Adipose tissue (tissue), 3 donors: ENCODE results near the gene MORN4. TPM values are rescaled to one million over a fixed set of nuclear protein-coding genes. Genes with fewer than 3 reads are reported as not detected.
A peak's percentile ranks its signal among the peaks of the same experiment; 100 is the strongest.

ENCODE experiments used
- H3K27ac ChIP-seq: one replicate; pipeline ENCODE4 v1.5.1; 2013; ENCODE audit warnings: low read depth, low read length
- WGBS, 3 donors: extraction: QIAGEN DNeasy Blood & Tissue Kit; methylation state at CpG; one replicate each; pipeline ENCODE4 v1.1.7; 2013; 5-methylcytosine and 5-hydroxymethylcytosine counted together
- polyA plus RNA-seq, 3 donors: library from polyadenylated mRNA; stranded (reverse); fragments of 200-250 nt; gene quantifications; one replicate each; pipeline ENCODE4 v1.2.3, GENCODE V29; 2013
- donor health status: healthy with polysubstance abuse.
- donor health status: Bipolar disorder and iron deficiency.
- donor health status: healthy.

Gene MORN4
- polyA plus RNA-seq, 3 donors: 2.8 to 4.6 (median 4.0) TPM

GRCh38 chr10:97607095-97607636 is 26.1 kb downstream of the MORN4 start:
- 93 to 94% (median 93%) methylated on average over 5 of the region's 5 CpGs for WGBS, 3 donors
- H3K27ac ChIP-seq: no peak overlapping the region

- no peak overlapping the region for H3K27ac ChIP-seq
- 82 to 86% (median 85%) methylated on average over 20 to 21 of the region's 21 CpGs for WGBS, 3 donors
These were observed 31.8 kb downstream of the MORN4 start for GRCh38 chr10:97601268-97602215.

GRCh38 chr10:97600616-97601015 is 32.7 kb downstream of the MORN4 start:
- H3K27ac ChIP-seq: no peak overlapping the region
- WGBS, 3 donors: 78 to 100% (median 83%) methylated on average over 1 of the region's 1 CpG

DNA sequence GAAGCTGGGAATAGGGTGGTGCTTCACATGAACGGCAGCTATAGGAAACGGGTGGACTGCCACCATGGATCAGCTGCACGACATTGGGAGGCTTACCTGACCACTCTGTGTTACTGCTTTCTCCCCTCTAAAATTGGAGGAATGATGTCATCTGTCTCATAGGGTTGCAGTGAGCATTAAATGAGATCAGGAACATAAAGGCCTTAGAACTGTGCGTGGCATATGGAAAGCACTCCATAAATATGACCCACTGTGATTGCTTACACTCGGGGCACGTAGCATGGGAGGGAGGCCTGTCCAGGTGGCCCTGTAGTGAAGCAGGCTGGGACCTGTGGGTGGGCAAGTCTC is 34.1 kb downstream of the MORN4 start:
- H3K27ac ChIP-seq: no peak overlapping the region
- WGBS, 3 donors: 87 to 92% (median 87%) methylated on average over 6 of the region's 6 CpGs

DNA sequence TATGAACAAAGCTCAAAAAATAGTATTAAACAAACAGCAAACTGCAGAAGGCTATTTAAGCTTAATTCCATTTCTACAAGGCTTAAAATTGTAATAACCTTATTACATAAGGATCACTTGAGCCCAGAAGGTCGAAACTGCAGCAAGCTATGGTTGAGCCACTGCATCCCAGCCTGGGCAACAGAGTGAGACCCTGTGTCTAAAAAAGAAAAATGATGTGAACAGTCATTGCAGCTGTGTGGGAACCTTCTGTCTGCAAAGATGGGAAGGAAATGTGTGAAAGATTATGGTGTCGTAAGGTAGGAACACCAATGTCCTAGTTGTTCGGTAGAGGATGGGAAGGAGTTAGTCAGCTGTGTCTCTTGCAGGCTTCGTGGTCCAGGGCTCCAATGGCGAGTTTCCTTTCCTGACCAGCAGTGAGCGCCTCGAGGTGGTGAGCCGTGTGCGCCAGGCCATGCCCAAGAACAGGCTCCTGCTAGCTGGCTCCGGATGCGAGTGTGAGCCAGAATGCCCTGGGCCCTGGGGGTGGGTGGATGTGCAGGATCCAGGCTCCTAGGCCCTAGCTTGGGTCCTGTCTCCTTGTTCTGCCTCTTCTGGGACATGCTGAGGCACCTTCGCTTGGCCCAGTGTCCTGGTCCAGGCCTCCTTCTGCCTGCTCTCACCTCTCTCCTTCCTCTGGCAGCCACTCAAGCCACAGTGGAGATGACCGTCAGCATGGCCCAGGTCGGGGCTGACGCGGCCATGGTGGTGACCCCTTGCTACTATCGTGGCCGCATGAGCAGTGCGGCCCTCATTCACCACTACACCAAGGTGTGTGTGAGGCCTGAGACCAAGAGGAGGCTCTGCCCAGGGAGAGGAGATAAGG is 34.7 kb downstream of the MORN4 start:
- H3K27ac ChIP-seq: no peak overlapping the region

DNA sequence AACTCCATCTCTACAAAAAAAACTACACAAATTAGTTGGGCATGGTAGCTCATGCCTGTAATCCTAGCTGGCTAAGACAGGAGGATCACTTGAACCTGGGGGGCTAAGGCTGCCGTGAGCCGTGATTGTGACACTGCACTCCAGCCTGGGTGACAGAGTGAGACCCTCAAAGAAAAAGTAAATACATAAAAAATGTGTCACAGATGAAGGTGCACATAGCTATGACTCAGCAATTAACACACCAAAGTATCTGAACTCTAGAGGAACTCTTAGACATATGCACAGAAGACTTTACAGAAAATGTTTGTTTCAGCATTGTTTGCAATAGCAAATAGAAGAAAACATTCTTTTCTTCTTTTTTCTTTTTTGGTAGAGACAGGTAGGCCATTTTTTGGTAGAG is 35.5 kb downstream of the MORN4 start:
- 79 to 83% (median 83%) methylated on average over 2 of the region's 2 CpGs for WGBS, 3 donors
- H3K27ac ChIP-seq: no peak overlapping the region

More for the DNA sequence above, 34.7 kb downstream of the MORN4 start:
- WGBS, 3 donors: 85 to 94% (median 90%) methylated on average over 18 to 19 of the region's 19 CpGs

DNA sequence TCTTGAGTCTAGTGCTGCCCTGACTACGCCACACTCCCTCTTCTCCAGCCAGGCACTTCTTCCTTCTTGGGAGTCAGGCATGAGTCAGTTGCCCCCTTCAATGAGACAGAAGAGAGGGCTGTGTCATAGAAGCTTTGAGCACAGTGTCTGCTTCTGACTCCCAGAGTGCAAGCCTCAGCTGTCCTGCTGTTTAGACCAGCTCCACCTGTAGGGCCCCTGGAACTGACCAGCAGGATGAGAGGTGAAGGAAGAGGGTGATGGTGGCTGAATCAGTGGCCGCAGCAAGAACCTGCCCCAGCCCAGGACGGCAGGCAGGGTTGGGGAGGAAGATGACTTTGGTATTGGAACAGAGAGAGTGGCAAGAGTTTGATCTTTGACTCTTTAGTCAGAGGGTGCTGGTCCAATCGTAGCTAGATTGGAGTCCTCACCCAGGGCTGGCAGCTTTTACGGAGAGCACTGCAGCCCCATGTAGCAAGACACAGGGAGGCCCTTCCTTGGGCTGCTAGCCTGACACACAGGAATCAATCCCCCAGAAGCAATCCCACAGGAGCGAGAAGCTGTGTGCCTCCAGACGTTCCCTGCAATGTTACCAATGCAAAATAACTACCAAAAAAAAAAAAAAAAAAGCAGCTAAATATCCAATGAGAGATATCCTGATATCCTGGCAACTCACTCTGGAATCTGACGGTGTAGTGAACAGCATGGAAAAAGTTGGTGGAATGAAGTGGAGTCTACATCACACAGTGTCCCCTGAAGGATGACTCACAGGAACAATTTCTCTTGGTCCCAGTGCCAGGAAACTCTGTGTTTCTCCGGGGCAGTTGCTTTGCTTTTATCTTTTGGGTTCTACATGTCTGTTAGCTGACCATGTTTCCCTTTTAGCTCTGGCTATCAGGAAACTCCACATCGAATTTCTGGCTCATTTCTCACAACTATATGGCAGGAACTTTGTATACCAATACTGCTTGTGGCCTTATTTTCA is 36.9 kb downstream of the MORN4 start:
- H3K27ac ChIP-seq: peak overlapping the region; percentile 56
- 49 to 60% (median 55%) methylated on average over 10 of the region's 10 CpGs for WGBS, 3 donors

DNA sequence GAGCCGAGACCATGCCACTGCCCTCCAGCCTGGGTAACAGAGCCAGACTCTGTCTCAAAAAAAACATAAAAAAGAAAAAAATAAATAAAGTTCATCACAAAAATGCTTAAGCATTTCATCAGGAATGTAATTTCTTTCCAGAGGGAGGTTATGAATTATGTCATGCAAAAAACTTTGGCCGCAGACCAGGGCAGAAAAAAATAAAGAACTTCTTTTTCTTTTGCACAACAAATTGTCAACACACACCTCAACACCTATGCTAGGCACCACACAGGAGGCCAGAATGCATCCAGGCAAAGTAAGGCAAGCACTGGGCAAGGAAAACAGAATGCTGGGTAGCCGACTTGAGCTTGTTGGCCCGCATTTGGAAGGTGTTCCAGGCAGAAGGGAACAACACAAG is 39.9 kb downstream of the MORN4 start:
- WGBS, 3 donors: 53 to 69% (median 61%) methylated on average over 4 of the region's 4 CpGs
- no peak overlapping the region for H3K27ac ChIP-seq

- no peak overlapping the region for H3K27ac ChIP-seq
- WGBS, 3 donors: 69 to 76% (median 74%) methylated on average over 5 of the region's 5 CpGs
These were observed 42.4 kb downstream of the MORN4 start for GRCh38 chr10:97590748-97591495.

- H3K27ac ChIP-seq: no peak overlapping the region
- 80 to 92% (median 91%) methylated on average over 15 of the region's 15 CpGs for WGBS, 3 donors
These were observed 43.1 kb downstream of the MORN4 start for GRCh38 chr10:97590082-97590747.

DNA sequence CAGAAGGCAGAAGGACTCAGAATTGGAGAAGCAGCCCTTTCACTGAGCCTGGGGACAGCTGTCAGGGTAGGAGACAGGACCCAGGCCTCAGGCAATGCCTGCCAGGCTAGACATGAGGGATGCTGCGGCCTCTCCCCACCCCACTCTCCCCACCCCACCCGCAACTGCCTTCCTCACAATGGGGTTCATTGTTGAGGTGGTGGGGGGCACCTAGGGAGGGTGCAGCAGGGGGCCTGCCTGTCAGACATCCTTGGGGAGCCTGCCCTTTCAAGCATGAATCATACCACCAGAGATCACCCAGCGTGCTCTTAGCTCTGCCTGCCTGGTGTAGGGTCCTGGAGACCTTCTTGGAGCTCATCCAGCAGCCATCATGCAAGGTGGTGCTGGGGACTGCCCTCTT is 43.8 kb downstream of the MORN4 start, which contains the start of gene C10orf62:
C10orf62 (plus strand) TSS at position 243 of the 400 bp plus-strand sequence. CDS start 177 bp downstream, outside the sequence.
- 69 to 85% (median 84%) methylated on average over 3 of the region's 3 CpGs for WGBS, 3 donors
- no peak within 1 kb of the TSS for H3K27ac ChIP-seq

DNA sequence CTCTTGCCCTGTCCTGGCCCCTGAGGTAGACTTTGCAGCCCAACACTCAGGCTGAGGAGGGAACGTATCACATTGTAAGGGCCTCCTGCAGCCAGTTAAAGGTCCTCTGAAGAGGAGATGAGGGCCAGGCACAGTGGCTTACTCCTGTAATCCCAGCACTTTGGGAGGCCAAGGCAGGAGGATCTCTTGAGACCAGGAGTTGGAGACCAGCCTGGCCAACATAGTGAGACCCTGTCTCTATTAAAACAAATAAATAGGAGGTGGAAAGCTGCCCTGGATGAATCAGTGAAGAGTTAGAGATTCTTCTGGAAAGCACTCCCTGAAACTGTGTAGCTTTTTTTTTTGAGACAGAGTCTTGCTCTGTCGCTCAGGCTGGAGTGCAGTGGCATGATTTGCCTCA is 46.1 kb downstream of the MORN4 start:
- WGBS, 3 donors: 88 to 95% (median 89%) methylated on average over 2 of the region's 2 CpGs
- no peak overlapping the region for H3K27ac ChIP-seq

GRCh38 chr10:97585439-97585811 is 47.9 kb downstream of the MORN4 start:
- 85 to 90% (median 86%) methylated on average over 5 of the region's 5 CpGs for WGBS, 3 donors
- no peak overlapping the region for H3K27ac ChIP-seq

DNA sequence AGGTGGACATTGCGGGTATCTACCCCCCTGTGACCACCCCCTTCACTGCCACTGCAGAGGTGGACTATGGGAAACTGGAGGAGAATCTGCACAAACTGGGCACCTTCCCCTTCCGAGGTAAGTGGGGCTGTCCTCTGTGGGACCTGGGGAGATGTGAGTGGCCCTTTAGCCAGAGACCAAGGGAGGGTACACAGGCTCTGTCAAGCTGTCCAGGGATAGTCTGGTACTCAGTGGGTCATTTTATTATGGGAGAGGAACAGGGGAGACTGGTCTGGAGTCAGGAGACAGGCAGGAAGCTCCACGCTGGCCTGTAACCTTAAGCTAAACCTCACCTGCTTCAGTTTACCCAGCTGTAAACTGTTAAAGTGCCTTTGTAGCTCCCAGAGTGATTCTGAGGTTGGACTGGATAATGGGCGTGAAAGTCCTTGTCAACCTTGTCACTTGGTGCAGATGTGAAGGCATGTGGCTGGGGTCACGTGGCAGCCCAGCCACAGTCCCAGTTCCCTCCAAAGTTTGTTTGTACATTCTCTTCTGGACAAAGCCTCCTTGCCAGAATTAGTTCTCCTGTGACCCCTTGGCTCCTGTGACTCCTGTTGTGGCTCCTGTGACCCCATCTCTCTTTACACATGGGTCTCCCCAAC is 48.4 kb downstream of the MORN4 start:
- 65 to 93% (median 92%) methylated on average over 5 of the region's 5 CpGs for WGBS, 3 donors
- no peak overlapping the region for H3K27ac ChIP-seq

DNA sequence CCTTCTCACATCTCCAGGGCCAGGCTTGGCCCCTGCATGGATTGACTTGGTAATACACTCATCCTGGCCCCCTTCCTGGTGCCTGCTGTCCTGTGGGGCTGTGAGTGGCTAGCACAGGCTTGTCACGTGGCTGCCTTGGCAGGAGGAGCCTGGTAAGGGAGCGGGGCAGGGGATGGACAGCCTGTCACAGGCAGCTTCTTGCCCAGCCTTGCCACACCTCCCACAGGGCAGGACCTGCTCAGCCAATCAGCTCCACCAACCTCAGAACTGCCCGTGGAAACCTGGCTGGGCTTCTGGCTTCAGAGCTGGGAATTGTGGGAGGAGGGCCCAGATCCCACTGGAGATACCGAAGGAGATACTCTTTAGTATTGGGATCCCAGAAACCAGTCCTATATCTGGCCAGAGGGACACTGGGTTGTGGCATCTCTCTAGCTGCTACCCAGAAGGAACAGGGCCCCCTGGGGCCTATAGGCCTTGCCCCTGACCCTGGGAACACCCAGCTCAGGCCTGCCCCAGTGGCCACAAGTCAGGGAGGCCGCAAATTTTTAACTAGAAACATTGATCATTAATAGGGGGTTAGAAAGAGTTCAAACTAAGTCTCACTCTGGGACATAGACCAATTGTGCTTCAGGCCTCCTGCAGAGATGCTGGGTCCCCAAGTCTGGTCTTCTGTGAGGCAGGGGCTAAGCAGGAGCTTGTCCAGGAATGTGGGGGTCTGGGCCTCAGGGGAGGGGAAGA is 49.1 kb downstream of the MORN4 start, which contains the start of gene HOGA1:
HOGA1 (plus strand) TSS at position 330 of the 738 bp plus-strand sequence; CDS start at position 645, 315 bp downstream.
- 39 to 59% (median 49%) methylated on average over 5 of the region's 5 CpGs for WGBS, 3 donors
- H3K27ac ChIP-seq: no peak within 1 kb of the TSS
